Measurements from ENCODE around the gene PADI3. TPM values are rescaled to one million over a fixed set of nuclear protein-coding genes. Genes with fewer than 3 reads are reported as not detected.

Gene PADI3
- total RNA-seq, 2 donors from 2014 or later = not detected

- no peaks in the 10 kb centered on the region for H3K4me1 ChIP-seq
- no peak overlapping the region for H3K4me3 ChIP-seq
- H3K36me3 ChIP-seq = no peaks in the 10 kb centered on the region
- no peak overlapping the region for H3K27ac ChIP-seq
- TF ChIP-seq, protein P1, sequence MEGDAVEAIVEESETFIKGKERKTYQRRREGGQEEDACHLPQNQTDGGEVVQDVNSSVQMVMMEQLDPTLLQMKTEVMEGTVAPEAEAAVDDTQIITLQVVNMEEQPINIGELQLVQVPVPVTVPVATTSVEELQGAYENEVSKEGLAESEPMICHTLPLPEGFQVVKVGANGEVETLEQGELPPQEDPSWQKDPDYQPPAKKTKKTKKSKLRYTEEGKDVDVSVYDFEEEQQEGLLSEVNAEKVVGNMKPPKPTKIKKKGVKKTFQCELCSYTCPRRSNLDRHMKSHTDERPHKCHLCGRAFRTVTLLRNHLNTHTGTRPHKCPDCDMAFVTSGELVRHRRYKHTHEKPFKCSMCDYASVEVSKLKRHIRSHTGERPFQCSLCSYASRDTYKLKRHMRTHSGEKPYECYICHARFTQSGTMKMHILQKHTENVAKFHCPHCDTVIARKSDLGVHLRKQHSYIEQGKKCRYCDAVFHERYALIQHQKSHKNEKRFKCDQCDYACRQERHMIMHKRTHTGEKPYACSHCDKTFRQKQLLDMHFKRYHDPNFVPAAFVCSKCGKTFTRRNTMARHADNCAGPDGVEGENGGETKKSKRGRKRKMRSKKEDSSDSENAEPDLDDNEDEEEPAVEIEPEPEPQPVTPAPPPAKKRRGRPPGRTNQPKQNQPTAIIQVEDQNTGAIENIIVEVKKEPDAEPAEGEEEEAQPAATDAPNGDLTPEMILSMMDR (IDR thresholded peaks at IDR 0.05) = no peak
- H3K27me3 ChIP-seq = no peaks in the 10 kb centered on the region
- DNase-seq (ENCODE audit: low spot score) = no peak
- no peaks in the 10 kb centered on the region for H3K9me3 ChIP-seq
Observed at GRCh38 chr1:17232759-17233661, 15.9 kb upstream of the PADI3 start.

GRCh38 chr1:17233675-17234320, 15.1 kb upstream of the PADI3 start:
- Histone ChIP-seq H3K27me3 (no peaks in the 10 kb centered on the region), H3K27ac (no peak overlapping the region), H3K4me3 (no peak overlapping the region), H3K9me3 (no peaks in the 10 kb centered on the region), H3K4me1 (no peaks in the 10 kb centered on the region), H3K36me3 (no peaks in the 10 kb centered on the region)
- no peak for DNase-seq (ENCODE audit: low spot score)
- TF ChIP-seq, protein P1 (IDR thresholded peaks at IDR 0.05) = no peak

DNA sequence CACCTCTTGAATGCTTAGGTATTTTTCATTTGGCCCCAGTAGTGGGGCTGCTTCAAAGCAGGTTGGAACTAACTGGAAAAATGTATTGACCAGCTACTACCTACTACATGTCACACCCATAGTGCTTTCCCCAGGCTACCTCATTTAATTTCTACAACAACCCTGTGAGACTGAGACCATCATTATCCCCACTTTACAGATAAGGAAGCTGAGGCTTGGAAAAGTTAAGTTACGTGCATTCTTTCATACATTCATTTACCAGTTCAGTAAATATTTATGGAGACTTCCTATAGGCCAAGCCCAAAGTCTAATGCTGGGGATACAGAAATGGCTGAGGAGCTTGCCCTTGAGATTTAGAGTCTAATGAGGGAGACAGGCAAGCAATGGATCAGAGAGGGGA, 14.5 kb upstream of the PADI3 start:
- Histone ChIP-seq H3K4me3 (no peak overlapping the region), H3K36me3 (no peaks in the 10 kb centered on the region), H3K9me3 (no peaks in the 10 kb centered on the region), H3K4me1 (no peaks in the 10 kb centered on the region), H3K27ac (no peak overlapping the region), H3K27me3 (no peaks in the 10 kb centered on the region)
- DNase-seq (ENCODE audit: low spot score) = no peak
- TF ChIP-seq, protein P1 (IDR thresholded peaks at IDR 0.05) = no peak

- no peak for DNase-seq (ENCODE audit: low spot score)
- H3K36me3 ChIP-seq = no peaks in the 10 kb centered on the region
- TF ChIP-seq, protein P1 (IDR thresholded peaks at IDR 0.05) = no peak
- H3K27me3 ChIP-seq = no peaks in the 10 kb centered on the region
- no peak overlapping the region for H3K27ac ChIP-seq
- H3K9me3 ChIP-seq = no peaks in the 10 kb centered on the region
- H3K4me3 ChIP-seq = no peak overlapping the region
- no peaks in the 10 kb centered on the region for H3K4me1 ChIP-seq
Observed at GRCh38 chr1:17235135-17235885, 13.6 kb upstream of the PADI3 start.

- TF ChIP-seq, protein P1 (IDR thresholded peaks at IDR 0.05) = peak; percentile 74 to 93
- DNase-seq (ENCODE audit: low spot score) = peak; percentile 83
- no peaks in the 10 kb centered on the region for H3K36me3 ChIP-seq
- no peaks in the 10 kb centered on the region for H3K27me3 ChIP-seq
- no peak overlapping the region for H3K4me3 ChIP-seq
- H3K9me3 ChIP-seq = no peaks in the 10 kb centered on the region
- H3K4me1 ChIP-seq = no peaks in the 10 kb centered on the region
- H3K27ac ChIP-seq = no peak overlapping the region
Observed at GRCh38 chr1:17236779-17237560, 11.9 kb upstream of the PADI3 start.

All from right atrium auricular region (tissue), 2 donors.